Duodenal mucosa (tissue), 2 donors: ENCODE measurements around the gene MYO18B.

Experiments
- H3K27ac ChIP-seq: one replicate; pipeline ENCODE4 v1.7.0; 2013; ENCODE audit warnings: low read depth, low read length
- H3K27me3 ChIP-seq, 2 donors: one replicate each; pipeline ENCODE4 v1.7.0; 2013; ENCODE audit warnings: low read length in 2 of 2, control low read depth in 1 of 2; ENCODE audit not compliant: insufficient read depth in 2 of 2, control insufficient read depth in 1 of 2
- H3K36me3 ChIP-seq, 2 donors: one replicate each; pipeline ENCODE4 v1.7.0; 2013; ENCODE audit warnings: low read length in 2 of 2, control low read depth in 1 of 2; ENCODE audit not compliant: insufficient read depth in 2 of 2, control insufficient read depth in 1 of 2
- H3K4me1 ChIP-seq, 2 donors: one replicate each; pipeline ENCODE4 v1.7.0; 2013; ENCODE audit warnings: low read length in 2 of 2, control low read depth in 1 of 2; ENCODE audit not compliant: insufficient read depth in 2 of 2, control insufficient read depth in 1 of 2
- H3K4me3 ChIP-seq, 2 donors: one replicate each; pipeline ENCODE4 v1.7.0; 2013; ENCODE audit warnings: low read length in 2 of 2, low read depth in 1 of 2
- H3K9ac ChIP-seq, 2 donors: one replicate each; pipeline ENCODE4 v1.7.0; 2013; ENCODE audit warnings: low read length in 2 of 2, low read depth in 1 of 2
- H3K9me3 ChIP-seq, 2 donors: one replicate each; pipeline ENCODE4 v1.7.0; 2013; ENCODE audit warnings: low read length in 2 of 2, control low read depth in 1 of 2; ENCODE audit not compliant: control insufficient read depth in 1 of 2

MYO18B gene

GRCh38 chr22:25992331-25992730 lies 250.3 kb downstream of the MYO18B start:
- Histone ChIP-seq H3K9ac (no peak overlapping the region), H3K27me3 (no peaks in the 10 kb centered on the region), H3K9me3 (no peaks in the 10 kb centered on the region), H3K4me1 (no peaks in the 10 kb centered on the region), H3K4me3 (no peak overlapping the region), H3K36me3 (no peaks in the 10 kb centered on the region), H3K27ac (no peak overlapping the region)

- Histone ChIP-seq H3K27me3 (no peaks in the 10 kb centered on the region), H3K9ac (no peak overlapping the region), H3K36me3 (no peaks in the 10 kb centered on the region), H3K4me3 (no peak overlapping the region), H3K27ac (no peak overlapping the region), H3K9me3 (no peaks in the 10 kb centered on the region), H3K4me1 (no peaks in the 10 kb centered on the region)
Measured at GRCh38 chr22:25996669-25997068, 254.7 kb downstream of the MYO18B start.

- Histone ChIP-seq H3K27me3 (no peaks in the 10 kb centered on the region), H3K9me3 (no peaks in the 10 kb centered on the region), H3K4me3 (no peak overlapping the region), H3K36me3 (no peaks in the 10 kb centered on the region), H3K4me1 (no peaks in the 10 kb centered on the region), H3K9ac (no peak overlapping the region), H3K27ac (no peak overlapping the region)
Measured at GRCh38 chr22:25997886-25998775, 256.1 kb downstream of the MYO18B start.

- no peak overlapping the region for H3K9ac ChIP-seq
- H3K27me3 ChIP-seq: no peaks in the 10 kb centered on the region
- H3K4me1 ChIP-seq: no peaks in the 10 kb centered on the region
- H3K9me3 ChIP-seq: no peaks in the 10 kb centered on the region
- H3K4me3 ChIP-seq: no peak overlapping the region
- H3K27ac ChIP-seq: no peak overlapping the region
- no peaks in the 10 kb centered on the region for H3K36me3 ChIP-seq
Measured at GRCh38 chr22:26002456-26002855, 260.5 kb downstream of the MYO18B start.

- H3K9ac ChIP-seq: no peak overlapping the region
- no peaks in the 10 kb centered on the region for H3K27me3 ChIP-seq
- H3K4me3 ChIP-seq: no peak overlapping the region
Measured at GRCh38 chr22:26004477-26004876, 262.5 kb downstream of the MYO18B start.

GRCh38 chr22:26008587-26008986 lies 266.6 kb downstream of the MYO18B start:
- H3K4me3 ChIP-seq: no peak overlapping the region
- H3K4me1 ChIP-seq: no peaks in the 10 kb centered on the region
- H3K27ac ChIP-seq: no peak overlapping the region
- no peaks in the 10 kb centered on the region for H3K27me3 ChIP-seq
- H3K36me3 ChIP-seq: no peaks in the 10 kb centered on the region
- H3K9me3 ChIP-seq: no peaks in the 10 kb centered on the region
- H3K9ac ChIP-seq: no peak overlapping the region

More at GRCh38 chr22:26004477-26004876, 262.5 kb downstream of the MYO18B start:
- H3K4me1 ChIP-seq: no peaks in the 10 kb centered on the region
- H3K9me3 ChIP-seq: no peaks in the 10 kb centered on the region
- no peak overlapping the region for H3K27ac ChIP-seq
- H3K36me3 ChIP-seq: no peaks in the 10 kb centered on the region

- Histone ChIP-seq H3K36me3 (no peaks in the 10 kb centered on the region), H3K27me3 (no peaks in the 10 kb centered on the region), H3K27ac (no peak overlapping the region), H3K9ac (no peak overlapping the region), H3K9me3 (no peaks in the 10 kb centered on the region), H3K4me3 (no peak overlapping the region), H3K4me1 (no peaks in the 10 kb centered on the region)
Measured at GRCh38 chr22:26016916-26017315, 274.9 kb downstream of the MYO18B start.

- H3K4me1 ChIP-seq: no peaks in the 10 kb centered on the region
- no peak overlapping the region for H3K9ac ChIP-seq
- no peak overlapping the region for H3K27ac ChIP-seq
- H3K36me3 ChIP-seq: no peaks in the 10 kb centered on the region
- no peaks in the 10 kb centered on the region for H3K27me3 ChIP-seq
- H3K9me3 ChIP-seq: no peaks in the 10 kb centered on the region
- no peak overlapping the region for H3K4me3 ChIP-seq
Measured at GRCh38 chr22:26017932-26018331, 275.9 kb downstream of the MYO18B start.

- Histone ChIP-seq H3K27me3 (no peaks in the 10 kb centered on the region), H3K4me3 (no peak overlapping the region), H3K36me3 (no peaks in the 10 kb centered on the region), H3K4me1 (no peaks in the 10 kb centered on the region), H3K9ac (no peak overlapping the region), H3K9me3 (no peaks in the 10 kb centered on the region), H3K27ac (no peak overlapping the region)
Measured at GRCh38 chr22:26019596-26019995, 277.6 kb downstream of the MYO18B start.

GRCh38 chr22:26021516-26021915 lies 279.5 kb downstream of the MYO18B start:
- Histone ChIP-seq H3K36me3 (no peaks in the 10 kb centered on the region), H3K4me3 (no peak overlapping the region), H3K27me3 (no peaks in the 10 kb centered on the region), H3K27ac (no peak overlapping the region), H3K9ac (no peak overlapping the region), H3K9me3 (no peaks in the 10 kb centered on the region), H3K4me1 (no peaks in the 10 kb centered on the region)
